HEK293 (cell line): ENCODE measurements around the gene ARHGAP4.

Experiments
- CTCF ChIA-PET: fragments of 350-600 bp; formaldehyde crosslinking; extraction: SDS; loops from one replicate; lab custom pipeline; 2021; ENCODE audit warnings: antibody characterized with exemption; lab: Yijun Ruan, JAX
- POLR2A ChIA-PET: fragments of 300-600 bp; formaldehyde crosslinking; extraction: SDS; loops from one replicate; lab custom pipeline; 2020; ENCODE audit warnings: antibody characterized with exemption, inconsistent platforms; lab: Yijun Ruan, JAX
- H3K27ac ChIP-seq: fragments of 200-500 bp; sonication (Bioruptor generic); 2 replicates; pipeline ENCODE4 v1.5.1; 2014; ENCODE audit warnings: low read depth, low read length, control low read depth, inconsistent platforms; ENCODE audit errors: extremely low read depth
- H3K36me3 ChIP-seq, 2 experiments: fragments of 200-500 bp in 1 of 2; sonication (Bioruptor generic) in 1 of 2; 1 replicate in 1 of 2; 2 replicates in 1 of 2; pipeline ENCODE4 v1.5.1; 2014 to 2017; ENCODE audit warnings: inconsistent platforms in 2 of 2, low read length in 2 of 2; ENCODE audit not compliant: control insufficient read depth in 2 of 2, insufficient read depth in 1 of 2
- H3K4me1 ChIP-seq: fragments of 200-500 bp; sonication (Bioruptor generic); 2 replicates; pipeline ENCODE4 v1.5.1; 2014; ENCODE audit warnings: mild to moderate bottlenecking, low read length, inconsistent platforms; ENCODE audit not compliant: control insufficient read depth, insufficient read depth
- H3K4me3 ChIP-seq: 2 replicates; pipeline ENCODE4 v1.5.1; 2011; ENCODE audit warnings: low read depth, mild to moderate bottlenecking, control low read depth, low read length, moderate library complexity
- H3K9me3 ChIP-seq: fragments of 200-500 bp; sonication (Bioruptor generic); 2 replicates; pipeline ENCODE4 v1.5.1; 2014; ENCODE audit warnings: low read depth, low read length, inconsistent platforms; ENCODE audit not compliant: control insufficient read depth, insufficient read depth
- GLI2 ChIP-seq: fragments of 450-650 bp; formaldehyde crosslinking; IDR thresholded peaks from 2 replicates; pipeline ENCODE4; 2017; ENCODE audit warnings: missing biosample characterization, missing genetic modification characterization, low read depth, borderline replicate concordance
- GLIS2 ChIP-seq: fragments of 450-650 bp; formaldehyde crosslinking; IDR thresholded peaks from 2 replicates; pipeline ENCODE4 v1.5.1; 2016; ENCODE audit warnings: missing biosample characterization, missing genetic modification characterization
- HOXC10 ChIP-seq: sonication (generic); formaldehyde crosslinking; IDR thresholded peaks from 2 replicates; pipeline ENCODE4 v1.8.1; 2023; ENCODE audit warnings: mild to moderate bottlenecking, missing genetic modification reagents
- KLF1 ChIP-seq: fragments of 450-650 bp; formaldehyde crosslinking; IDR thresholded peaks from 2 replicates; pipeline ENCODE4 v1.5.1; 2016; ENCODE audit warnings: missing biosample characterization, missing genetic modification characterization
- KLF8 ChIP-seq: fragments of 450-650 bp; formaldehyde crosslinking; IDR thresholded peaks from 2 replicates; pipeline ENCODE4 v1.5.1; 2016; ENCODE audit warnings: missing biosample characterization, missing genetic modification characterization
- SP2 ChIP-seq: fragments of 450-650 bp; formaldehyde crosslinking; IDR thresholded peaks from 2 replicates; pipeline ENCODE4 v1.5.1; 2016; ENCODE audit warnings: missing biosample characterization, missing genetic modification characterization
- ZBTB10 ChIP-seq: fragments of 450-650 bp; formaldehyde crosslinking; IDR thresholded peaks from 2 replicates; pipeline ENCODE4 v1.5.1; 2016; ENCODE audit warnings: missing biosample characterization, missing genetic modification characterization
- ZBTB21 ChIP-seq: fragments of 450-650 bp; formaldehyde crosslinking; IDR thresholded peaks from 2 replicates; pipeline ENCODE4 v1.5.1; 2017; ENCODE audit warnings: missing biosample characterization, missing genetic modification characterization
- ZFHX2 ChIP-seq: fragments of 450-650 bp; formaldehyde crosslinking; conservative IDR thresholded peaks from 2 replicates; pipeline ENCODE4 v1.5.1; 2016; ENCODE audit warnings: missing biosample characterization, missing genetic modification characterization
- ZNF133 ChIP-seq: fragments of 450-650 bp; formaldehyde crosslinking; IDR thresholded peaks from 2 replicates; pipeline ENCODE4 v1.5.1; 2016; ENCODE audit warnings: missing biosample characterization, missing genetic modification characterization
- ZNF16 ChIP-seq: fragments of 450-650 bp; formaldehyde crosslinking; IDR thresholded peaks from 2 replicates; pipeline ENCODE4 v1.5.1; 2016; ENCODE audit warnings: low read depth, missing biosample characterization, missing genetic modification characterization
- ZNF24 ChIP-seq: fragments of 450-650 bp; formaldehyde crosslinking; IDR thresholded peaks from 2 replicates; pipeline ENCODE4 v1.5.1; 2016; ENCODE audit warnings: missing biosample characterization, missing genetic modification characterization
- ZNF274 ChIP-seq, 2 experiments: fragments of 200-500 bp in 1 of 2; fragments of 450-650 bp in 1 of 2; sonication (Bioruptor generic) in 1 of 2; formaldehyde crosslinking in 1 of 2; IDR thresholded peaks; 2 replicates each; pipeline versions ENCODE4 v1.5.1 to v1.6.1; 2014 to 2016; ENCODE audit warnings: borderline replicate concordance in 1 of 2, inconsistent platforms in 1 of 2, low read length in 1 of 2, missing biosample characterization in 1 of 2, missing genetic modification characterization in 1 of 2
- ZNF341 ChIP-seq: fragments of 450-650 bp; formaldehyde crosslinking; IDR thresholded peaks from 2 replicates; pipeline ENCODE4; 2016; ENCODE audit warnings: low read depth, missing biosample characterization, missing genetic modification characterization
- ZNF426 ChIP-seq: fragments of 450-650 bp; formaldehyde crosslinking; IDR thresholded peaks from 2 replicates; pipeline ENCODE4 v1.5.1; 2017; ENCODE audit warnings: missing biosample characterization, missing genetic modification characterization, mild to moderate bottlenecking, inconsistent platforms, moderate library complexity
- ZNF510 ChIP-seq: fragments of 450-650 bp; formaldehyde crosslinking; IDR thresholded peaks from 2 replicates; pipeline ENCODE4 v1.5.1; 2018; ENCODE audit warnings: mild to moderate bottlenecking, missing genetic modification characterization, missing biosample characterization; ENCODE audit not compliant: insufficient replicate concordance
- ZNF677 ChIP-seq: fragments of 450-650 bp; IDR thresholded peaks from 2 replicates; pipeline ENCODE4 v1.5.0; 2018; ENCODE audit warnings: missing biosample characterization, mild to moderate bottlenecking, missing genetic modification characterization, moderate library complexity
- ZNF707 ChIP-seq: fragments of 450-650 bp; formaldehyde crosslinking; IDR thresholded peaks from 2 replicates; pipeline ENCODE4 v1.5.1; 2016; ENCODE audit warnings: missing biosample characterization, missing genetic modification characterization
- ZSCAN30 ChIP-seq: fragments of 450-650 bp; IDR thresholded peaks from 2 replicates; pipeline ENCODE4 v1.5.1; 2018; ENCODE audit warnings: missing biosample characterization, mild to moderate bottlenecking, missing genetic modification characterization, moderate library complexity
- TF ChIP-seq, protein P1 (sequence below): fragments of 450-650 bp; formaldehyde crosslinking; IDR thresholded peaks from 2 replicates; pipeline ENCODE4 v1.5.1; 2016; ENCODE audit warnings: missing biosample characterization, missing genetic modification characterization
- TF ChIP-seq, protein P2 (sequence below): fragments of 450-650 bp; formaldehyde crosslinking; IDR thresholded peaks from 2 replicates; pipeline ENCODE4 v1.5.1; 2016; ENCODE audit warnings: missing biosample characterization, missing genetic modification characterization

ARHGAP4 gene

DNA sequence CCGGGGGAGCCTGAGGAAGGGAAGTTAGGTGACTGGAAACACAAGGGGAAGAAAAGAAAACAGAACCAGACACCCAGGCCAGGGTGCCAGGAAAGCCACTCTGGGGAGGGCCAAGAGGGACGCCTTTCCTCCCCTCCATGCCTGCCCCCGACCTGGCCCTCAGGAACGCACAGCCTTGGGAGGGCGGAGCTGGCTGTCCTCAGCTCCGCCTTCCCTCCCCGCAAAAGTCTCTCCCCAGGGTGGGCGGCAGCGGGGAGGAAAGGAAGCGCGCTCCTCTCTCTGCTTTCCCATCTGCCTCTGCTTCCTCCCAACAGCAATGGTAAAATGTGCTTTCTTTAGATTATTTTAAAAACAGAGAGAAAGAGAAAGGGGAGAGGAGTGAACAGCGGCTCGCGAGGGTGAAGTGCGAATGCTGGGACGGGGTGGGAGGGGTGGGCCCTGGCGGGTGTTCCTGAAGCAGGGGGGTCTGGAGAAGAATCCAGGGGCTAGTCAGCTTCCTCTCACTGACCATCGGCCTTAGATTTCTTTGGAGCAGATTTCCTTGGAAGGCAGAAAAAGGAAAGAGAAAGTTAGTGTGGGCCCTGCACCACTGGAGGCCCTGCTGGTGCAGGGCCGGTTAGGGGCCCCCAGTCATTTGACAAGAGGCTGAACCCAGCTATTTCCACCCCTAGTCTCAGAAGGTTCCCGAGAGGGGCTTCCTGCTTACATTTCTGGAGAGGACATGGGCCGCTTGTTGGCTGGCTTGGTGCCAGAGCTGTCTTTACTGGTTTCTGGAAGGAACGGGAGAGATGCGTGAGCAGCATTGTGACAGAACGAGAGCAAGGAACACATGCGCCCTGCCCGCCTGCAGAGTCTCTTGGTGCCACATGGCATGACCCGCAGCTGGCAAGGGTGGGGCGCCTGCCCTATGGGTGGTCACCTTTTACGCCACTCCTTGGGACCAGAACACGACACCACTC, 23.1 kb upstream of the ARHGAP4 start:
- no peaks in the 10 kb centered on the region for H3K9me3 ChIP-seq
- POLR2A ChIA-PET = interaction anchor here (1.0 to 5.2 kb wide), 4 partner anchors 17 to 22 kb away, joined by 3 to 24 read pairs (median 3); partner anchors contain the start of genes HCFC1 and TMEM187
- H3K4me3 ChIP-seq = no peak overlapping the region
- TF ChIP-seq ZFHX2 (tag by site-specific recombination) (peak; percentile 19; the same call in 1 of the 2 replicates), KLF1 (tag by site-specific recombination) (peak; percentile 64; the same call in 1 of the 2 replicates), ZBTB21 (tag by site-specific recombination) (no peak), GLIS2 (peak; percentile 54), ZNF341 (peak; percentile 93), KLF8 (tag by site-specific recombination) (0 out of 2 replicates have a peak, but pooled peaks have one; percentile 22), ZNF510 (tag by site-specific recombination) (no peak), SP2 (peak; percentile 56), ZNF24 (tag by site-specific recombination) (no peak)
- TF ChIP-seq, protein P1, sequence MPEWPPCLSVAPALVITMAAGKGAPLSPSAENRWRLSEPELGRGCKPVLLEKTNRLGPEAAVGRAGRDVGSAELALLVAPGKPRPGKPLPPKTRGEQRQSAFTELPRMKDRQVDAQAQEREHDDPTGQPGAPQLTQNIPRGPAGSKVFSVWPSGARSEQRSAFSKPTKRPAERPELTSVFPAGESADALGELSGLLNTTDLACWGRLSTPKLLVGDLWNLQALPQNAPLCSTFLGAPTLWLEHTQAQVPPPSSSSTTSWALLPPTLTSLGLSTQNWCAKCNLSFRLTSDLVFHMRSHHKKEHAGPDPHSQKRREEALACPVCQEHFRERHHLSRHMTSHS = no peak
- TF ChIP-seq, protein P2, sequence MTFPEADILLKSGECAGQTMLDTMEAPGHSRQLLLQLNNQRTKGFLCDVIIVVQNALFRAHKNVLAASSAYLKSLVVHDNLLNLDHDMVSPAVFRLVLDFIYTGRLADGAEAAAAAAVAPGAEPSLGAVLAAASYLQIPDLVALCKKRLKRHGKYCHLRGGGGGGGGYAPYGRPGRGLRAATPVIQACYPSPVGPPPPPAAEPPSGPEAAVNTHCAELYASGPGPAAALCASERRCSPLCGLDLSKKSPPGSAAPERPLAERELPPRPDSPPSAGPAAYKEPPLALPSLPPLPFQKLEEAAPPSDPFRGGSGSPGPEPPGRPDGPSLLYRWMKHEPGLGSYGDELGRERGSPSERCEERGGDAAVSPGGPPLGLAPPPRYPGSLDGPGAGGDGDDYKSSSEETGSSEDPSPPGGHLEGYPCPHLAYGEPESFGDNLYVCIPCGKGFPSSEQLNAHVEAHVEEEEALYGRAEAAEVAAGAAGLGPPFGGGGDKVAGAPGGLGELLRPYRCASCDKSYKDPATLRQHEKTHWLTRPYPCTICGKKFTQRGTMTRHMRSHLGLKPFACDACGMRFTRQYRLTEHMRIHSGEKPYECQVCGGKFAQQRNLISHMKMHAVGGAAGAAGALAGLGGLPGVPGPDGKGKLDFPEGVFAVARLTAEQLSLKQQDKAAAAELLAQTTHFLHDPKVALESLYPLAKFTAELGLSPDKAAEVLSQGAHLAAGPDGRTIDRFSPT (tag by site-specific recombination) = peak; percentile 73
- TF ChIP-seq, all 188 proteins: peak for 7
- Histone ChIP-seq H3K27ac (no peak overlapping the region), H3K36me3 (peaks cover 26 to 65% of the 10 kb centered on the region in 2 experiments), H3K4me1 (no peaks in the 10 kb centered on the region; the same call in 1 of the 2 replicates)
- CTCF ChIA-PET = interaction anchor here (0.6 to 10.9 kb wide), 17 partner anchors 9 to 745 kb away, joined by 3 to 267 read pairs (median 4); partner anchors contain the start of genes ARHGAP4, HCFC1, NAA10 and PLXNB3

- Histone ChIP-seq H3K27ac (no peak overlapping the region), H3K36me3 (peaks cover 26 to 54% of the 10 kb centered on the region in 2 experiments)
These were observed 22.0 kb upstream of the ARHGAP4 start for GRCh38 chrX:153948002-153948466.

GRCh38 chrX:153947009-153947769, 21.1 kb upstream of the ARHGAP4 start:
- Histone ChIP-seq H3K27ac (no peak overlapping the region), H3K9me3 (no peaks in the 10 kb centered on the region), H3K36me3 (peaks cover 23 to 46% of the 10 kb centered on the region in 2 experiments), H3K4me1 (no peaks in the 10 kb centered on the region; the same call in 1 of the 2 replicates), H3K4me3 (no peak overlapping the region)
- ChIA-PET POLR2A (interaction anchor here (0.6 to 5.2 kb wide), 9 partner anchors 13 to 459 kb away, joined by 3 to 38 read pairs (median 8); partner anchors contain the start of genes ARHGAP4, HCFC1, NAA10 and TMEM187), CTCF (interaction anchor here (0.5 to 10.9 kb wide), 39 partner anchors 9 to 1814 kb away, joined by 3 to 267 read pairs (median 3); partner anchors contain the start of genes ARHGAP4, HCFC1, NAA10 and PLXNB3)
- no peak for TF ChIP-seq ZNF133
- no peak for TF ChIP-seq ZNF16 (tag by site-specific recombination)
- TF ChIP-seq GLI2 = no peak
- TF ChIP-seq HOXC10 (CRISPR knock-in tag) = no peak
- no peak for TF ChIP-seq ZBTB21 (tag by site-specific recombination)
- TF ChIP-seq ZNF677 (tag by site-specific recombination) = no peak
- no peak for TF ChIP-seq ZNF274 (IDR thresholded peaks at IDR 0.05; ENCODE audit: low read length)
- TF ChIP-seq ZNF274 (tag by site-specific recombination; IDR thresholded peaks at IDR 0.05; ENCODE audit: borderline replicate concordance) = no peak
- no peak for TF ChIP-seq ZNF426 (tag by site-specific recombination)
- no peak for TF ChIP-seq ZBTB10 (tag by site-specific recombination)
- TF ChIP-seq ZNF707 (tag by site-specific recombination) = no peak

More at GRCh38 chrX:153948002-153948466, 22.0 kb upstream of the ARHGAP4 start:
- H3K4me1 ChIP-seq = no peaks in the 10 kb centered on the region; the same call in 1 of the 2 replicates
- ChIA-PET CTCF (interaction anchor here (0.6 to 10.9 kb wide), 14 partner anchors 10 to 1006 kb away, joined by 3 to 267 read pairs (median 6); partner anchors contain the start of genes ARHGAP4, HCFC1, NAA10 and PLXNB3), POLR2A (interaction anchor here (1.0 to 5.2 kb wide), 5 partner anchors 18 to 182 kb away, joined by 3 to 38 read pairs (median 3); partner anchors contain the start of genes HCFC1 and TMEM187)
- no peak overlapping the region for H3K4me3 ChIP-seq
- TF ChIP-seq GLIS2 (peak; percentile 48; the same call in 1 of the 2 replicates), ZSCAN30 (tag by site-specific recombination) (no peak)
- no peaks in the 10 kb centered on the region for H3K9me3 ChIP-seq
